Neural crest cell (in vitro differentiated cells): ENCODE results near the gene ST7. TPM values are rescaled to one million over a fixed set of nuclear protein-coding genes. Genes with fewer than 3 reads are reported as not detected.

Experiments used
- DNase-seq: peaks from one replicate; pipeline ENCODE4 v3.0.0; 2021; ENCODE audit warnings: low read depth, mixed read lengths, low spot score
- H3K27ac Mint-ChIP-seq: one replicate; pipeline ENCODE4 v1.8.0; 2021; ENCODE audit warnings: mild to moderate bottlenecking, mixed read lengths; ENCODE audit not compliant: unreplicated experiment
- H3K27me3 Mint-ChIP-seq: 2 replicates; pipeline ENCODE4 v1.8.0; 2021; ENCODE audit warnings: low read depth, mild to moderate bottlenecking, mixed read lengths
- H3K36me3 Mint-ChIP-seq: 2 replicates; pipeline ENCODE4 v1.8.0; 2021; ENCODE audit warnings: low read depth, mild to moderate bottlenecking, mixed read lengths
- H3K4me1 Mint-ChIP-seq: 2 replicates; pipeline ENCODE4 v1.8.0; 2021; ENCODE audit warnings: mixed read lengths
- H3K4me3 Mint-ChIP-seq: one replicate; pipeline ENCODE4 v1.8.0; 2021; ENCODE audit warnings: mild to moderate bottlenecking, mixed read lengths
- H3K9me3 Mint-ChIP-seq: 2 replicates; pipeline ENCODE4 v1.8.0; 2021; ENCODE audit warnings: mixed read lengths
- CTCF ChIP-seq: fragments of 200-600 bp; sonication (generic); conservative IDR thresholded peaks from 2 replicates; pipeline ENCODE4 v1.5.0; 2021; ENCODE audit warnings: antibody characterized with exemption, mild to moderate bottlenecking
- total RNA-seq: library from RNA; stranded (reverse); gene quantifications from 2 replicates; pipeline ENCODE4 v1.2.1, GENCODE V29; 2021

The ST7 gene
- total RNA-seq, 1 donor from 2014 or later: 22.4 TPM

DNA sequence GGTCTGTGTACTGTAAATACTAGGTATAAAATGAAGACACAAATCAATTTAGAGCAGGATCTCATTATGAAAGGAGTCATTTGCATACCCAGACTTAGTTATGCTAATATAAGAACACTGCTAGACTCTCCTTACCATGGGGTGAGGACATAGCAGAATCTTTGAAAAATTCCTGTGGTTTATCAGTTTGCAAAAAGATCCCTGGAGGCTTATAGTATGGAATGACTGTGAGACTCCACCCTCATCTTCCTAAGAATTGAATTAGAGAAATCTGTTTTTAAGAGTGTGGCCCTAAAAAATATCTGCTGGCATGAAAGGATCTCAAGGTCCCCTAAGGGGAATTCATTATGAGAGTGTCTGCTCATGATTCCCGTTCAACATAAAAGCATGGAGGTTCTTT, 306.3 kb downstream of the ST7 start:
- no peak overlapping the region for H3K4me3 Mint-ChIP-seq
- no peaks in the 10 kb centered on the region for H3K4me1 Mint-ChIP-seq
- peaks cover 4% of the 10 kb centered on the region for H3K9me3 Mint-ChIP-seq
- TF ChIP-seq CTCF: no peak
- no peak for DNase-seq
- no peak overlapping the region for H3K27ac Mint-ChIP-seq
- H3K36me3 Mint-ChIP-seq: no peaks in the 10 kb centered on the region
- peaks cover 7% of the 10 kb centered on the region for H3K27me3 Mint-ChIP-seq

DNA sequence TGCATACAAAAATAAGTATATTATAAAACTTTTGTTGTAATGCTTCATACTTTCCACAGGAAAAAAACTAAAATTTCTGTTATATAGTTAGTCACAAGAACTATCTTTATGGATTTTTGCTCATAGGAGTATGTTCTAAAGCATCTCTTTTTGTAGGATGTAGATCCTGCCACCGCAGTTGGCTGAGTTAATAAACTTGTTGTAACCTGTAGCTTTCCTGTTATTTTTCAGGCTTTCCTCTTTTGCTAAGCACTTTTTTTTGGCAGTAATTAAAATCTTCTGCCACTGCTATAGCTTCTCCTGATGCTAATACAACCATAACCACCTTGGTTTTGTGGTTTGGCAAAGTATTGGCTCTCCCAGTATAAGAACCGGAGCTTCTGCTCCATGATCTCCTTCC, 309.2 kb downstream of the ST7 start:
- H3K4me3 Mint-ChIP-seq: no peak overlapping the region
- H3K27ac Mint-ChIP-seq: no peak overlapping the region
- no peaks in the 10 kb centered on the region for H3K36me3 Mint-ChIP-seq
- no peak for DNase-seq
- no peaks in the 10 kb centered on the region for H3K4me1 Mint-ChIP-seq
- peaks cover 7% of the 10 kb centered on the region for H3K27me3 Mint-ChIP-seq
- H3K9me3 Mint-ChIP-seq: peaks cover 4% of the 10 kb centered on the region
- TF ChIP-seq CTCF: no peak

- Mint-ChIP-seq H3K36me3 (no peaks in the 10 kb centered on the region), H3K4me3 (no peak overlapping the region), H3K4me1 (no peaks in the 10 kb centered on the region), H3K9me3 (peaks cover 4% of the 10 kb centered on the region), H3K27ac (no peak overlapping the region), H3K27me3 (peaks cover 7% of the 10 kb centered on the region)
- no peak for TF ChIP-seq CTCF
- DNase-seq: no peak
These were observed 311.4 kb downstream of the ST7 start for GRCh38 chr7:117264716-117265115.

GRCh38 chr7:117269417-117269816, 316.1 kb downstream of the ST7 start:
- H3K4me1 Mint-ChIP-seq: peaks cover 4% of the 10 kb centered on the region
- no peak overlapping the region for H3K27ac Mint-ChIP-seq
- TF ChIP-seq CTCF: no peak
- DNase-seq: no peak
- H3K27me3 Mint-ChIP-seq: no peaks in the 10 kb centered on the region
- H3K9me3 Mint-ChIP-seq: no peaks in the 10 kb centered on the region
- H3K36me3 Mint-ChIP-seq: no peaks in the 10 kb centered on the region
- H3K4me3 Mint-ChIP-seq: no peak overlapping the region

GRCh38 chr7:117269886-117270285, 316.6 kb downstream of the ST7 start:
- H3K4me3 Mint-ChIP-seq: no peak overlapping the region
- no peaks in the 10 kb centered on the region for H3K36me3 Mint-ChIP-seq
- no peak overlapping the region for H3K27ac Mint-ChIP-seq
- no peaks in the 10 kb centered on the region for H3K9me3 Mint-ChIP-seq
- peaks cover 4% of the 10 kb centered on the region for H3K4me1 Mint-ChIP-seq
- DNase-seq: no peak
- no peaks in the 10 kb centered on the region for H3K27me3 Mint-ChIP-seq
- TF ChIP-seq CTCF: no peak

DNA sequence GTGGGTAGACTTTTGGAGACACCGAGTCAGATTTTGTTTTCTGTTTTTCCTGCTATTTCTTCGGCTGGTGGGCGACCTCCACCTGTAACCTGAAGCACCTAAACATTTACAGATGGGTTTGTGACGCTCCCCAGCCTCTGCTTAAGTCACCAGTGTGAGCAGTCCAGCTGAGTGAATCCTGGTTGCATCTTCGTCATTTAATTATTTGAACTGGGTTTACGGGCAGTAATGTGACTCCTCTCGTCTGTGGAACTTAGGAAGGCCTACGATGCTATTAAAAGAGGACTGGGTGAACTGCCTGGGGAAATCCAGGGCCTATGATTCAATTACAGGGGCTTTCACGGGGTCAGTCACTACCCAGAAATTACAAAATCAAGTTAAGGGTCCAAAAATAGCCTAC, 317.1 kb downstream of the ST7 start:
- no peak overlapping the region for H3K27ac Mint-ChIP-seq

More for the DNA sequence above, 317.1 kb downstream of the ST7 start:
- Mint-ChIP-seq H3K9me3 (no peaks in the 10 kb centered on the region), H3K36me3 (no peaks in the 10 kb centered on the region), H3K4me3 (no peak overlapping the region), H3K4me1 (peaks cover 4% of the 10 kb centered on the region), H3K27me3 (no peaks in the 10 kb centered on the region)
- no peak for DNase-seq
- no peak for TF ChIP-seq CTCF
